Loucy (cell line): ENCODE measurements around the gene EML3.

Source experiments
- H2AFZ ChIP-seq: fragments of 200-600 bp; sonication (generic); 2 replicates; pipeline ENCODE4 v1.6.0; 2016; ENCODE audit warnings: antibody characterized with exemption, mild to moderate bottlenecking, low read length, moderate library complexity
- H3F3A ChIP-seq: fragments of 200-600 bp; 2 replicates; pipeline ENCODE4 v1.6.0; 2016; ENCODE audit warnings: antibody characterized with exemption, low read depth, mild to moderate bottlenecking
- H3K27me3 ChIP-seq: fragments of 200-600 bp; sonication (generic); 2 replicates; pipeline ENCODE4 v1.6.1; 2014; ENCODE audit warnings: low read length, mild to moderate bottlenecking; ENCODE audit not compliant: insufficient read depth, poor library complexity, severe bottlenecking
- H3K36me3 ChIP-seq: fragments of 200-600 bp; sonication (generic); 2 replicates; pipeline ENCODE4 v1.6.1; 2016; ENCODE audit warnings: low read length; ENCODE audit not compliant: insufficient read depth
- H3K4me1 ChIP-seq: fragments of 200-600 bp; sonication (generic); 2 replicates; pipeline ENCODE4 v1.5.1; 2014; ENCODE audit warnings: low read length, mild to moderate bottlenecking; ENCODE audit not compliant: insufficient read depth, poor library complexity, severe bottlenecking
- H3K4me2 ChIP-seq: fragments of 200-600 bp; sonication (generic); 2 replicates; pipeline ENCODE4 v1.6.0; 2014; ENCODE audit warnings: antibody characterized with exemption, low read length, low read depth, mild to moderate bottlenecking; ENCODE audit not compliant: poor library complexity, severe bottlenecking
- H3K4me3 ChIP-seq: fragments of 200-600 bp; sonication (generic); 2 replicates; pipeline ENCODE4 v1.5.1; 2014; ENCODE audit warnings: low read length, mild to moderate bottlenecking, mixed read lengths; ENCODE audit not compliant: poor library complexity, severe bottlenecking
- H3K79me2 ChIP-seq: fragments of 200-600 bp; sonication (generic); 2 replicates; pipeline ENCODE4 v1.6.1; 2014; ENCODE audit warnings: low read length; ENCODE audit not compliant: insufficient read depth
- H3K9ac ChIP-seq: fragments of 200-600 bp; sonication (generic); 2 replicates; pipeline ENCODE4 v1.6.0; 2014; ENCODE audit warnings: mild to moderate bottlenecking, low read depth, low read length, moderate library complexity; ENCODE audit not compliant: poor library complexity, severe bottlenecking
- H3K9me2 ChIP-seq: fragments of 200-600 bp; sonication (generic); replicated peaks from 2 replicates; pipeline ENCODE4 v1.6.1; 2016; ENCODE audit warnings: low read depth, low read length, mixed read lengths
- H3K9me3 ChIP-seq: fragments of 200-600 bp; sonication (generic); 2 replicates; pipeline ENCODE4 v1.6.1; 2014; ENCODE audit warnings: mild to moderate bottlenecking, antibody characterized with exemption, low read length, low read depth; ENCODE audit not compliant: insufficient read depth
- H4K20me1 ChIP-seq: fragments of 200-600 bp; sonication (generic); 2 replicates; pipeline ENCODE4 v1.6.0; 2014; ENCODE audit warnings: antibody characterized with exemption, low read length, mild to moderate bottlenecking; ENCODE audit not compliant: insufficient read depth, poor library complexity, severe bottlenecking
- CTCF ChIP-seq: fragments of 200-600 bp; sonication (generic); conservative IDR thresholded peaks from 2 replicates; pipeline ENCODE4 v1.5.1; 2014; ENCODE audit warnings: mild to moderate bottlenecking, antibody characterized with exemption, low read length
- EZH2phosphoT487 ChIP-seq: fragments of 200-600 bp; IDR thresholded peaks from 2 replicates; pipeline ENCODE4 v1.6.1; 2018; ENCODE audit warnings: antibody characterized with exemption, mild to moderate bottlenecking, moderate library complexity, borderline replicate concordance

The EML3 gene

GRCh38 chr11:62608776-62609175, 3.8 kb downstream of the EML3 start:
- H3K9ac ChIP-seq: no peak overlapping the region
- no peaks in the 10 kb centered on the region for H3K9me2 ChIP-seq
- H3F3A ChIP-seq: peaks cover 6% of the 10 kb centered on the region
- TF ChIP-seq CTCF (no peak), EZH2phosphoT487 (no peak)
- H3K9me3 ChIP-seq: no peaks in the 10 kb centered on the region
- peaks cover 27% of the 10 kb centered on the region for H3K4me1 ChIP-seq
- no peaks in the 10 kb centered on the region for H3K36me3 ChIP-seq
- H3K79me2 ChIP-seq: peaks cover 14% of the 10 kb centered on the region; the same call in 1 of the 2 replicates
- no peaks in the 10 kb centered on the region for H3K27me3 ChIP-seq
- H2AFZ ChIP-seq: no peak overlapping the region
- H4K20me1 ChIP-seq: no peaks in the 10 kb centered on the region
- no peak overlapping the region for H3K4me2 ChIP-seq
- H3K4me3 ChIP-seq: no peak overlapping the region

- Histone ChIP-seq H3K9ac (peak overlapping the region; percentile 60), H3K4me2 (peak overlapping the region; percentile 51), H3K79me2 (peaks cover 14% of the 10 kb centered on the region; the same call in 1 of the 2 replicates), H3K9me2 (no peaks in the 10 kb centered on the region), H3K4me3 (no peak overlapping the region), H4K20me1 (no peaks in the 10 kb centered on the region), H3F3A (no peaks in the 10 kb centered on the region), H3K4me1 (peaks cover 27% of the 10 kb centered on the region), H3K27me3 (no peaks in the 10 kb centered on the region), H2AFZ (no peak overlapping the region), H3K36me3 (no peaks in the 10 kb centered on the region), H3K9me3 (no peaks in the 10 kb centered on the region)
- TF ChIP-seq EZH2phosphoT487 (no peak), CTCF (no peak)
Measured at GRCh38 chr11:62607714-62608113, 4.9 kb downstream of the EML3 start.

GRCh38 chr11:62605902-62606301, 6.7 kb downstream of the EML3 start:
- TF ChIP-seq CTCF (no peak), EZH2phosphoT487 (no peak)
- no peak overlapping the region for H2AFZ ChIP-seq
- H3K36me3 ChIP-seq: no peaks in the 10 kb centered on the region

More at GRCh38 chr11:62605902-62606301, 6.7 kb downstream of the EML3 start:
- H3K79me2 ChIP-seq: peaks cover 13% of the 10 kb centered on the region
- H3F3A ChIP-seq: no peaks in the 10 kb centered on the region
- H3K9me3 ChIP-seq: no peaks in the 10 kb centered on the region
- H3K27me3 ChIP-seq: peaks cover 6% of the 10 kb centered on the region
- H3K9ac ChIP-seq: no peak overlapping the region
- H4K20me1 ChIP-seq: peaks cover under 1% of the 10 kb centered on the region
- H3K4me1 ChIP-seq: peaks cover 19% of the 10 kb centered on the region
- no peak overlapping the region for H3K4me2 ChIP-seq
- no peaks in the 10 kb centered on the region for H3K9me2 ChIP-seq
- no peak overlapping the region for H3K4me3 ChIP-seq
